ENCODE measurements around the gene EIF4E. TPM values are rescaled to one million over a fixed set of nuclear protein-coding genes. Genes with fewer than 3 reads are reported as not detected.
"Not testable (repeated sequence)": the region's sequence is repeated elsewhere in the genome, so short reads cannot be mapped to it uniquely, and the experiment has no call there.

EIF4E gene
- total and polyA plus RNA-seq, 2 of the 4 experiments (the other 2 are of a cell fraction): 80.4 to 113 TPM

DNA sequence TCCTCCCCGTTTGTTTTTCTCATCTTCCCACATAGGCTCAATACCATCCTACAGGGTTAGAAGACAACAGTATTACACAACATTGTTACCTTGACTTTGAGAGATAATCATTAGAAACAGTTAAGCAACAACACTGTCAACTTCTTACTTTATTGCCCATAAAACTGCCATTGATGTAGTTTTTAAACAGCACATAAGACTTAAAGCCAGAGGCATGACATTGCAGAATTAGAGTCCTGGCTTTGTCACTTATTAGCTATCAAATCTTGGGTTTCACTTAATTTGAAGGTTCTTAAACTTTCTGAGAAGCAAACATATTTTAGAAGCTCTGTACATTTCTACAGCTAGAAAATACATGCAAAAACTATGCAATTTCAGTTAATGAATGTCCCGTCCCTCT is 41.8 kb downstream of the EIF4E start:
- Histone ChIP-seq H4K91ac (ENCODE audit: insufficient read depth, low read depth, low read length) (no peak overlapping the region), H2BK5ac (ENCODE audit: low read depth, low read length, poor library complexity, severe bottlenecking) (no peak overlapping the region), H2BK120ac (ENCODE audit: low read depth, low read length) (no peak overlapping the region), H4K8ac (ENCODE audit: low read depth in 2 of 2, low read length in 2 of 2) (no peak overlapping the region), H4K20me1 (ENCODE audit: insufficient read depth, low read length) (peaks cover 3% of the 10 kb centered on the region; the same call in 1 of the 2 replicates), H3K36me3 (ENCODE audit: control insufficient read depth, insufficient read depth, low read length) (peaks cover 24% of the 10 kb centered on the region), H3K4me1 (ENCODE audit: control insufficient read depth, insufficient read depth, low read length) (no peaks in the 10 kb centered on the region), H2AK9ac (replicated peaks; ENCODE audit: low read depth, low read length, poor library complexity) (no peak overlapping the region), H3K27ac (ENCODE audit: insufficient read depth, low read length) (no peak overlapping the region), H3K56ac (ENCODE audit: extremely low read depth, insufficient read depth, low read length) (no peak overlapping the region), H3K9me3 (ENCODE audit: control insufficient read depth, insufficient read depth, low read length) (no peaks in the 10 kb centered on the region), H3K23ac (ENCODE audit: low read depth, low read length) (no peak overlapping the region), H2BK15ac (ENCODE audit: low read depth, low read length) (no peak overlapping the region), H3K18ac (ENCODE audit: low read depth, low read length) (no peak overlapping the region), H3K79me1 (ENCODE audit: low read depth in 1 of 2, low read length in 2 of 2) (peaks cover 5 to 38% of the 10 kb centered on the region in 2 experiments), H3K4me3 (ENCODE audit: insufficient read depth, low read depth, low read length) (no peak overlapping the region), H3K27me3 (ENCODE audit: control insufficient read depth, insufficient read depth, low read length) (no peaks in the 10 kb centered on the region), H3K9ac (ENCODE audit: low read depth, low read length) (no peak overlapping the region), H3K14ac (replicated peaks; ENCODE audit: low read depth, low read length) (no peak overlapping the region), H3K4me2 (ENCODE audit: low read depth, low read length) (no peak overlapping the region), H2AK5ac (ENCODE audit: low read depth, low read length) (no peak overlapping the region), H2AFZ (replicated peaks; ENCODE audit: low read length, poor library complexity) (no peak overlapping the region), H2BK20ac (ENCODE audit: low read depth, low read length) (no peak overlapping the region), H4K5ac (ENCODE audit: low read depth, low read length) (no peak overlapping the region), H3K4ac (ENCODE audit: low read depth, low read length) (no peak overlapping the region), H3K9me1 (ENCODE audit: insufficient read depth, low read length) (peaks cover 3% of the 10 kb centered on the region; the same call in 1 of the 2 replicates)
- no TSS peak for BruUV-seq (replicated peaks)
- intact Hi-C loops (cut with micrococcal nuclease): no loop called here
- TF ChIP-seq MAFK (IDR thresholded peaks at IDR 0.05; ENCODE audit: low read depth, low read length) (no peak), NFE2L2 (IDR thresholded peaks at IDR 0.05; ENCODE audit: low read depth, low read length) (peak; percentile 16; the same call in 1 of the 2 replicates), CEBPB (IDR thresholded peaks at IDR 0.05; ENCODE audit: low read depth, low read length) (0 out of 2 replicates have a peak, but pooled peaks have one; percentile 41)
- ChIA-PET POLR2A (ENCODE audit: unreplicated experiment) (no interaction called here), CTCF (no interaction called here)
- dilution Hi-C loops (cut with HindIII; ENCODE audit: low sequenced_read_pairs, unreplicated experiment): no loop called here
- in situ Hi-C loops (cut with MboI; ENCODE audit: low sequenced_read_pairs): loop anchor here (25.0 kb wide), 1 partner anchor 425 kb away; no protein-coding TSS in a partner anchor
- WGBS, 2 experiments (ENCODE audit: extremely low coverage in 2 of 2, insufficient read length in 1 of 2): no CpG with 5 or more reads among the region's 2 CpGs
- DNase-seq (no peak), ATAC-seq (ENCODE audit: low read depth) (no peak)

DNA sequence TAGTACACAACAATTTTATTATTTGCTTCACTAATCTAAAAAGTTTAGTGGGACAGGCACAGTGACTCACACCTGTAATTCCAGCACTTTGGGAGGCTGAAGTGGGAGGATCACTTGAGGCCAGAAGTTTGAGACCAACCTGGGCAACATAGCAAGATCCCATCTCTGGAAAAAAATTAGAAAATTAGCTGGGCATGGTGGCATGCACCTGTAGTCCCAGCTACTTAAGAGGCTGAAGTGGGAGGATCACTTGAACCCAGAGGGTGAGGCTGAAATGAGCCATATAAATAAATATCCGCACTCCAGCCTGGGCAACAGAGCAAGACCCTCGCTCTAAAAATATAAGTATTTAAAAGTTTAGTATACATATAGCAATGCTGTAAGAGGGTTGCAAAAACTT is 42.6 kb downstream of the EIF4E start:
- H4K5ac ChIP-seq (ENCODE audit: low read depth, low read length); H3K27me3 ChIP-seq (ENCODE audit: control insufficient read depth, insufficient read depth, low read length); H4K8ac ChIP-seq (ENCODE audit: low read depth in 2 of 2, low read length in 2 of 2); CTCF ChIA-PET; H3K18ac ChIP-seq (ENCODE audit: low read depth, low read length); H2AK9ac ChIP-seq (replicated peaks; ENCODE audit: low read depth, low read length, poor library complexity); DNase-seq; H3K4me1 ChIP-seq (ENCODE audit: control insufficient read depth, insufficient read depth, low read length); H3K4me3 ChIP-seq (ENCODE audit: insufficient read depth, low read depth, low read length); H3K9me3 ChIP-seq (ENCODE audit: control insufficient read depth, insufficient read depth, low read length); H2AFZ ChIP-seq (replicated peaks; ENCODE audit: low read length, poor library complexity); H2BK5ac ChIP-seq (ENCODE audit: low read depth, low read length, poor library complexity, severe bottlenecking); H3K27ac ChIP-seq (ENCODE audit: insufficient read depth, low read length); H3K56ac ChIP-seq (ENCODE audit: extremely low read depth, insufficient read depth, low read length); H4K20me1 ChIP-seq (ENCODE audit: insufficient read depth, low read length); intact Hi-C loops (cut with micrococcal nuclease); H2BK120ac ChIP-seq (ENCODE audit: low read depth, low read length); ATAC-seq (ENCODE audit: low read depth); H4K91ac ChIP-seq (ENCODE audit: insufficient read depth, low read depth, low read length); H2BK20ac ChIP-seq (ENCODE audit: low read depth, low read length); BruUV-seq (replicated peaks); H3K23ac ChIP-seq (ENCODE audit: low read depth, low read length); H2BK15ac ChIP-seq (ENCODE audit: low read depth, low read length); H3K14ac ChIP-seq (replicated peaks; ENCODE audit: low read depth, low read length); POLR2A ChIA-PET (ENCODE audit: unreplicated experiment); H3K4me2 ChIP-seq (ENCODE audit: low read depth, low read length); H3K9ac ChIP-seq (ENCODE audit: low read depth, low read length); H2AK5ac ChIP-seq (ENCODE audit: low read depth, low read length); H3K4ac ChIP-seq (ENCODE audit: low read depth, low read length); dilution Hi-C loops (cut with HindIII; ENCODE audit: low sequenced_read_pairs, unreplicated experiment); H3K9me1 ChIP-seq (ENCODE audit: insufficient read depth, low read length): not testable (repeated sequence)
- peaks cover 5 to 32% of the 10 kb centered on the region in 2 experiments for H3K79me1 ChIP-seq (ENCODE audit: low read depth in 1 of 2, low read length in 2 of 2)
- in situ Hi-C loops (cut with MboI; ENCODE audit: low sequenced_read_pairs): loop anchor here (25.0 kb wide), 1 partner anchor 424 kb away; no protein-coding TSS in a partner anchor
- peaks cover 23% of the 10 kb centered on the region for H3K36me3 ChIP-seq (ENCODE audit: control insufficient read depth, insufficient read depth, low read length)
- no CpG with 5 or more reads among the region's 2 CpGs for WGBS, 2 experiments (ENCODE audit: extremely low coverage in 2 of 2, insufficient read length in 1 of 2)

Measured in IMR-90 (cell line).